GM18909 (cell line): Measurements from ENCODE around the gene MTCH1.

Source experiments
- ATAC-seq: cut with Tn5 transposase; IDR thresholded peaks from one replicate; pipeline ENCODE4 v1.9.1; 2021; ENCODE audit warnings: mild to moderate bottlenecking; ENCODE audit not compliant: unreplicated experiment, poor library complexity

The MTCH1 gene

DNA sequence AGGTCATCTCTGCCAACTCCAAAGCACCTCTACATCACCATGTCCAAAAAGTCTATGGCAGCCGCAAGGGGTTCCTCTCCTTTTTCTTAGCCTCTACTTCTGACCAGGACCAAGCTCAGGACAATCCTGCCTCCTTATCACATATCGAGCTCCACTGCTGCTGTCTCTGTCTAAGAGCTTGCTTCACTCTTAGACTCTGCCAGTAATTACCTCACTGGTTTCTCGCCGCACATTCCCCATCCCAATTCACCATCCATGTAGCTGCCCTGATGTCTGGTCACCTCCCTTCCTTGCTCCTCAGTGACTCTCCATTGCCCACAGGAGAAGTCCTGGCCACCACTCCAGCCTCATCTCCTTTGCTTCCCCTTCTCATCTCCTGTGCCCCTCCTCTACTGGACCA lies 55.5 kb downstream of the MTCH1 start:
- ATAC-seq = no peak

DNA sequence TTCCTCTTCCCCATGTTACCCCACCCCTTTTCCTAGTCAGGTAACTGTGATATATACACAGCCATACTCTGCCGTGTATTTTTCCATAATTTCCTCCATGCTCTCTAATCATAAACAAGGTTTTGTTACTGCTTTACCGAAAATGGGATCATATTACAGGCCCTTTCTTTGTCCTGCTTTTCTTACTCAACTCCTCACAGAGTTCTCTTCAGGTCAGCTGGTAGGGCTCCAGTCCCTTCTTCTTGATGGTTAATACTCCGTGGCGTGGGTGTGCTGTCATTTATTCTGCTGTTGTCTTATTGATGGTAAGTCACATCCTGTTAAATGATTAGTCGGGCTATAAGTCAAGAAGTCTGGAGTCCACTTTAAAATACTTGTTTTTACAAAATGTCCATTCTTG lies 56.4 kb downstream of the MTCH1 start:
- ATAC-seq = no peak

DNA sequence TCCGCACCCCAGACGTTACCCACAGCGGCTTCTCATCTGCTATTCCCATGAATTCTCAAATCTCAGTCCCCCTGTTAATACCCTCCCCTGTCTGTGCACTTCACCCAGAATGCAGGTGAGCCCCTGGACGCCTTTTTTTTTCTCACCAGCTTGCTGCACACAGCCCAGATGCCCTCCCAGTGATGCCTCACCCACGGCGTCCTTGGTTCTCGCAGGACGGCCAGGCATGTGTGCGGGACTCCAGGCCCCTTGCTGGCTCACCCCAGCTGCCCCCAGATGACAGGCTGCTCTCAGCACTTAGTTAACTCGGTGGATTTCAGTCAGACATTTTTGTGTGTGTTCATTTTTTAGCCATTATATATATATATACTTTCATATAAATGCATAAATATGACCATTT lies 56.8 kb downstream of the MTCH1 start:
- ATAC-seq = no peak

DNA sequence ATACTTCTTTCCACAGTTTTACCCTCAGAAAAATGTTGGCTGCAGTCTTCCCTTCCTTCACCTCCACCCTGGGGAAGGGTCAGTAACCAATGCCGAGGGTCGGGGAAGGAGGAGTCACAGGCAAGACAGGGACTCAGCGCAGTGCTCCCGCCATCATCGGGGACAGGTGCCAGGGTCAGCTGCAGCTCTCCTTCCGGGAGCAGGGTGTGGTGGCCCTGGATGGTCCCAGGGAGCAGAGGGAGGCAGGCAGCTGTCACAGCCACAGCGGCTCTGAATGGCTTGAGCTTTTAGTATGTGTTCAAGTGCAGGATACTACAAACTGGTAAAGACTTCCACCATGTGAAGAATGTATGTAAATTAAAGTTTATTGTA lies 57.5 kb downstream of the MTCH1 start:
- ATAC-seq = no peak

DNA sequence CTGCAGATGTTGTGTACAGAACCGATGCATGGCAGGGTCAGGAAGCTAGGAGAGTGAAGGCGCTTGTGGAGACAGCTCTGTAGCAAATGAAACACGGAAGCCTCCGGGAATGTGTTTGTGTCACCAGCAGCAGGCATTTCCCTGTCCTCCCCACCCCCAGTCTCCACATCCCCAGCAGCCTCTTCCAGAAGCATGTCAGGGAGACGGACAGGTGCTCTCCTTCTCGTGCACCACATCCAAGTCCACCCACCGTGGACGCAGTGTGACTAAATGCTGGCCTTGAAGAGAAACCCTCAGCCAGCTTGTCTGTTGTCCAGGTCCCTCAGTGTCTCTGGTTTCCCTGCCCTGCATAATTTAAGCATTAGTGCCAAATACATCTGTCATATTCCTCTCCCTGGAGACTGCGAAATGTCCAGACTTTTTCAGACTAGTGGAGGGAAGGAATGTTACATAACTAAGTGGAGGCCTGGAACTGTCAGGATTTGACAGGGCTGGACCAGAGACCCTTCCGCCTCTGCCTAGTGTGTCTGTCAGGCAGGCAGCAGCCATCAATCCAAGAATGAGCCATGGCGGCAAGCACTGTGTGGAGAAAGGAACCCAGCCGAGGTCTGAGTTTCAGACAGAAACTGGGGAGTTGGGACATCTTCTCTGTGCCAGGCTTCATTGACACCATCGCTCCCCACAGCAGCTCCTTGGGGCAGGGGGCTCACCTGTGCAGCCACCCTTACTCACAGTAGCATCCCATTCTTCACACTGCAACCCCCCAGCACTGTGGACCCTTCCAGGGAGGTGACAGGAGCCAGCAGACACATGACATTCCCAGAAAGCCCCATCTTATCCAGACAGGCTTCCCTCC lies 58.1 kb downstream of the MTCH1 start:
- no peak for ATAC-seq

DNA sequence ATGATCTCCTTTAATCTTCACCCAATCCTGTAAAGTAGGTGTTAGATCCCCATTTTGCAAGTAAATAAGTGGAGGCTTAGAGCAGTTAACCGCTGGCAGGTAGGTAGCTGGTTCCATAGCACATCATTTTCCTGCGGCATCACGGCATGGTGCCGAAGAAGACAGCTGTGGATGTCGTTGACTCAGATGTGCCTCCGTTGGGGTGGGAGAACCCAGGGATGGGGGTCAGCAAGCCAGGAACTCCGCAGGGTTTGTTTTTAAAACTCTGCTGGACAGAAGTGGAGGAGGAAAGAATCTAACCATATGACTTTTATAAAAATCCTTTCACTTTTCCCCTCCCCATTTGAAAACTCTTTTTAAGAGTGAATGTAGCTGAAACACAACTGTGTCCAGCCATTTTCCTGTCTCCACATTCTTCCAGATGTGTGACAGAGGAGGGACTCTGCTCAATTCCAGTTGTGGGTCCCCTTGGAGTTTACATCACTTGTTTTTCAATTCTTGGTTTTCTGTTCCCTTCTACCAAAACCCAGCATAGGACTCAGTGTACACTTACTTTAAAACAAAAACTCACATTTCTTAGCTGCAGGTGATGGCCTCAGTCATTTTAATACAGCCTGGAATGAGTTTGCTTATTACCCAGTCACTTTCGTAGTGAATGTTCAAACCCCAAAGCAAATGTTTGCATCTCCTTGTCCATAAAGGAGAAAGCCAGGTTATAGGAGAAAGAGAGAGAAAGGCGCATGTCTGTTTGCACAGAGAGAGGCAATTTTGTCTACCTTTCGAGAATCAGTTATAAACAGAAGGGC lies 59.1 kb downstream of the MTCH1 start:
- no peak for ATAC-seq

DNA sequence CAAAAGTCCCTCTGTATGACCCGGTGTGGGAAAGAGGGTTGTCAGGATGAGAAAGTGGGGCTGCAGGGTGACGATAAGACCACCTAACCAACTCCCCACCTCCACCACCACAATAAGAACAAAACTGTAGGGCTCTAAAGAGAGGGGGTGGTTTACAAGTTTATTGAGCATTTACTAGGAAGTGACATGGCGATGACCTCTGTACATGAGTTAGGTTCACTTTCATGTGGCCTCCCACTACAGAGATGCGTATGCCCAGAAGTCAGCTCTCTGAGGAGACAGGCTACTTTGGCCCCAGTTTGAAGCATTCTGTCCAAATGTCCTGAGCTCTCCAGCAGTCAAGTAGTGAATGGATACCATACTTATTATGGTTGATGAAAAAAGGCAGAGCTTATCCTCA lies 60.2 kb downstream of the MTCH1 start:
- no peak for ATAC-seq

DNA sequence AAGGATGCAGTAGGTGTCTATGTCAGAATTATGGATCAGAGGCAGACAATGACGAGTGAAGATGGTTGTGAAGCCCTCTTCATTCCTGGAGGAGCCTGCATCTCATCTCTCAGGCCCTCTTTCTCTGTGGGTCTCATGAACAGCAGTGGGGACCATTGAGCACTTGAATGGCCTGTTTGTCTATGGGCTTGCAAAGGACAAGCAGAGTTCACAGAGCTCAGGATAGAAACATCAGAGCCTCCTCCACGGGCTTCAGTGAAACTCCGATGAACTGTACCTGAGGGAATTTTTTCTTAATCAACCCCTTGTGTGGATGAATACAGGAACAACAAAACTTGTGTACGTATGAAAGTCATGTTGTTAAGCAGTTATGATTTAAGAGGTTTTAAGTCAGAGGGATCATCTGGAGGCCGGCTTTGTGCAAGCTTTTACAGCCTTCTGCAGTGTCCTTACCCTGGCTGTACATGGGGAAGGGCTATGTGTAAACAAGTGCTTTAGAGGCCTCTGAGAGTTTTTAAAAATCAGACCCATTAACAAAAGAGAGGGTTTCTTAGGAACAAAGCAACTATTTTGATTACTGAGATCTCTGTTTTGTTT lies 61.1 kb downstream of the MTCH1 start:
- no peak for ATAC-seq

DNA sequence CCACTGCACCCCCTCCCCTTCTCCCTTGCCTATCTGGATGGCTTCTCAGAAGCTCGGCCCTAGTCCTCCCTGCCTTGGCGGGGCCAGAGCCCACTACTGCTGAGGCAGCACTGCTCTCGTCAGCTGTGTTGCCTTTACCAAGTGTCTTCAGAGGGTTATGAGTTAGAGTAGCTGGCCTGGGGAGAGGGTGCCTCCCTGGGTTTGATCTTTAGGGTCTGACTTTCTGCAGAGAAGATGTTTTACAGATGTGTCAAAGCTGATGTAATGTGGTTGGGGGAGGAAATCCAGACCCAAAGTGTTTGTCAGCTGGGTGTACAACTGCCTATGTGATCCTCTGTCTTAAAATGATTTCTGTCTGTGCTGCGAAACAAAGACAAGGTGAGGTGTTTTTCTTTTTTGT lies 61.9 kb downstream of the MTCH1 start:
- no peak for ATAC-seq

DNA sequence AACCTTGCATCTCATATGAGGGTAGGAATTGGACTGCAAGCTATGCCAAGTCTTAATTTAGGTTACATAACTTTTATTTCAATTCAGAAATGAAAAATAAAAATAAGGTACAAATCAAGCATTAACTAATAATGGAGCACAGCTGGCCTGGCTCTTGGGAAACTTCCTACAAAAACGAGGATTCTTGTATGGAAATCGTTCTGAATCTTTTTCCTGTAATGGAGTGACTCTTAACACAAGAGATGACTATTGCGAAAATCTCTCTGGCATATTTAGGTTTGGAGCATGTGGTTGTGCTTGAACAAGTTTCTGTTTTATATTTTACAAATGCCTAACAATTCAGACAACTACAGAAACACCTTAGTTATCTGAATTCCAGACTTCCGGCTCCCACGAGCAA lies 65.5 kb downstream of the MTCH1 start:
- ATAC-seq = no peak

DNA sequence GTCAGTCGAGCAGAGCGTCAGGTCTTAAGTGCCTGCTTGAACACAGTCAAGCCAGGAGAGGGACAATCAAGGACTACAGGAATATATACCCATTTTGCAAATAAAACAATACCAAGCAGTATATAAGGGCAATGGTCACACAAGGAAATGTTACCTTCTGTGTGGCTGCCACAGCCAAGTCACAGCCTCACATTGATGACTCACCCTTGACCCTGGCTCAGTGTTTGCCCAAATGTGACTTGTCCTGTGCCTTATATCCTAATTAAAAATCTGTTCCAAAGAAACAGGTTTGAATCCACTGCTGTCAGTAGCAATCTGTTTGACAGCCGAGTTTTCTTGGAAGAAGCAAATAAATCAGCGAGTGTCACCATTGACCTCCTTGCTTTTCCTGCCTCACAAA lies 65.9 kb downstream of the MTCH1 start:
- ATAC-seq = no peak
